ENCODE measurements around the gene PATJ.

PATJ gene

GRCh38 chr1:61973100-61973837 lies 231.0 kb downstream of the PATJ start:
- Mint-ChIP-seq H3K27ac (no peak overlapping the region), H3K9me3 (no peaks in the 10 kb centered on the region), H3K36me3 (ENCODE audit: low read depth) (no peaks in the 10 kb centered on the region), H3K27me3 (no peaks in the 10 kb centered on the region), H3K4me3 (no peak overlapping the region), H3K4me1 (ENCODE audit: low read depth) (no peaks in the 10 kb centered on the region)
- intact Hi-C loops (cut with micrococcal nuclease): no loop called here

GRCh38 chr1:61975638-61976037 lies 233.4 kb downstream of the PATJ start:
- intact Hi-C loops (cut with micrococcal nuclease): no loop called here
- Mint-ChIP-seq H3K27ac (no peak overlapping the region), H3K36me3 (ENCODE audit: low read depth) (no peaks in the 10 kb centered on the region), H3K4me1 (ENCODE audit: low read depth) (no peaks in the 10 kb centered on the region), H3K27me3 (no peaks in the 10 kb centered on the region), H3K4me3 (no peak overlapping the region), H3K9me3 (no peaks in the 10 kb centered on the region)

- Mint-ChIP-seq H3K36me3 (ENCODE audit: low read depth) (no peaks in the 10 kb centered on the region), H3K9me3 (no peaks in the 10 kb centered on the region), H3K27me3 (no peaks in the 10 kb centered on the region), H3K27ac (no peak overlapping the region), H3K4me1 (ENCODE audit: low read depth) (no peaks in the 10 kb centered on the region), H3K4me3 (no peak overlapping the region)
- intact Hi-C loops (cut with micrococcal nuclease): no loop called here
Observed at GRCh38 chr1:61976566-61976965, 234.3 kb downstream of the PATJ start.

GRCh38 chr1:61978796-61979195 lies 236.5 kb downstream of the PATJ start:
- no peaks in the 10 kb centered on the region for H3K27me3 Mint-ChIP-seq
- no peaks in the 10 kb centered on the region for H3K9me3 Mint-ChIP-seq
- intact Hi-C loops (cut with micrococcal nuclease): no loop called here
- no peak overlapping the region for H3K27ac Mint-ChIP-seq
- no peaks in the 10 kb centered on the region for H3K36me3 Mint-ChIP-seq (ENCODE audit: low read depth)
- no peak overlapping the region for H3K4me3 Mint-ChIP-seq
- no peaks in the 10 kb centered on the region for H3K4me1 Mint-ChIP-seq (ENCODE audit: low read depth)

- H3K27ac Mint-ChIP-seq: no peak overlapping the region
- no peaks in the 10 kb centered on the region for H3K27me3 Mint-ChIP-seq
- no peaks in the 10 kb centered on the region for H3K9me3 Mint-ChIP-seq
- H3K4me3 Mint-ChIP-seq: no peak overlapping the region
- intact Hi-C loops (cut with micrococcal nuclease): no loop called here
- no peaks in the 10 kb centered on the region for H3K36me3 Mint-ChIP-seq (ENCODE audit: low read depth)
- no peaks in the 10 kb centered on the region for H3K4me1 Mint-ChIP-seq (ENCODE audit: low read depth)
Observed at GRCh38 chr1:61979729-61980128, 237.4 kb downstream of the PATJ start.

- no peak overlapping the region for H3K4me3 Mint-ChIP-seq
- no peaks in the 10 kb centered on the region for H3K4me1 Mint-ChIP-seq (ENCODE audit: low read depth)
- intact Hi-C loops (cut with micrococcal nuclease): no loop called here
- H3K27ac Mint-ChIP-seq: no peak overlapping the region
- H3K27me3 Mint-ChIP-seq: no peaks in the 10 kb centered on the region
- H3K9me3 Mint-ChIP-seq: no peaks in the 10 kb centered on the region
- no peaks in the 10 kb centered on the region for H3K36me3 Mint-ChIP-seq (ENCODE audit: low read depth)
Observed at GRCh38 chr1:61980561-61980960, 238.3 kb downstream of the PATJ start.

GRCh38 chr1:61981870-61982660 lies 239.8 kb downstream of the PATJ start:
- H3K9me3 Mint-ChIP-seq: no peaks in the 10 kb centered on the region
- H3K36me3 Mint-ChIP-seq (ENCODE audit: low read depth): no peaks in the 10 kb centered on the region
- no peak overlapping the region for H3K27ac Mint-ChIP-seq
- no peaks in the 10 kb centered on the region for H3K27me3 Mint-ChIP-seq
- intact Hi-C loops (cut with micrococcal nuclease): no loop called here
- no peaks in the 10 kb centered on the region for H3K4me1 Mint-ChIP-seq (ENCODE audit: low read depth)
- H3K4me3 Mint-ChIP-seq: no peak overlapping the region

- intact Hi-C loops (cut with micrococcal nuclease): no loop called here
- no peak overlapping the region for H3K4me3 Mint-ChIP-seq
- H3K27ac Mint-ChIP-seq: no peak overlapping the region
- H3K4me1 Mint-ChIP-seq (ENCODE audit: low read depth): no peaks in the 10 kb centered on the region
- no peaks in the 10 kb centered on the region for H3K36me3 Mint-ChIP-seq (ENCODE audit: low read depth)
- no peaks in the 10 kb centered on the region for H3K9me3 Mint-ChIP-seq
- H3K27me3 Mint-ChIP-seq: no peaks in the 10 kb centered on the region
Observed at GRCh38 chr1:61983236-61983635, 241.0 kb downstream of the PATJ start.

GRCh38 chr1:61992257-61992656 lies 250.0 kb downstream of the PATJ start:
- no peaks in the 10 kb centered on the region for H3K4me1 Mint-ChIP-seq (ENCODE audit: low read depth)

GRCh38 chr1:61993331-61993961 lies 251.2 kb downstream of the PATJ start:
- H3K27me3 Mint-ChIP-seq: no peaks in the 10 kb centered on the region
- intact Hi-C loops (cut with micrococcal nuclease): no loop called here
- no peaks in the 10 kb centered on the region for H3K36me3 Mint-ChIP-seq (ENCODE audit: low read depth)
- no peak overlapping the region for H3K27ac Mint-ChIP-seq
- H3K4me3 Mint-ChIP-seq: no peak overlapping the region
- H3K4me1 Mint-ChIP-seq (ENCODE audit: low read depth): no peaks in the 10 kb centered on the region
- no peaks in the 10 kb centered on the region for H3K9me3 Mint-ChIP-seq

More at GRCh38 chr1:61992257-61992656, 250.0 kb downstream of the PATJ start:
- H3K4me3 Mint-ChIP-seq: no peak overlapping the region
- H3K36me3 Mint-ChIP-seq (ENCODE audit: low read depth): no peaks in the 10 kb centered on the region
- intact Hi-C loops (cut with micrococcal nuclease): no loop called here
- no peak overlapping the region for H3K27ac Mint-ChIP-seq
- no peaks in the 10 kb centered on the region for H3K27me3 Mint-ChIP-seq
- no peaks in the 10 kb centered on the region for H3K9me3 Mint-ChIP-seq

GRCh38 chr1:61995641-61996040 lies 253.4 kb downstream of the PATJ start:
- Mint-ChIP-seq H3K4me3 (no peak overlapping the region), H3K27me3 (no peaks in the 10 kb centered on the region), H3K36me3 (ENCODE audit: low read depth) (no peaks in the 10 kb centered on the region), H3K9me3 (no peaks in the 10 kb centered on the region), H3K4me1 (ENCODE audit: low read depth) (no peaks in the 10 kb centered on the region), H3K27ac (no peak overlapping the region)
- intact Hi-C loops (cut with micrococcal nuclease): no loop called here

GRCh38 chr1:61997123-61997522 lies 254.8 kb downstream of the PATJ start:
- no peaks in the 10 kb centered on the region for H3K9me3 Mint-ChIP-seq
- no peak overlapping the region for H3K4me3 Mint-ChIP-seq
- no peaks in the 10 kb centered on the region for H3K4me1 Mint-ChIP-seq (ENCODE audit: low read depth)
- no peak overlapping the region for H3K27ac Mint-ChIP-seq
- no peaks in the 10 kb centered on the region for H3K27me3 Mint-ChIP-seq
- H3K36me3 Mint-ChIP-seq (ENCODE audit: low read depth): no peaks in the 10 kb centered on the region
- intact Hi-C loops (cut with micrococcal nuclease): no loop called here

GRCh38 chr1:62003777-62004176 lies 261.5 kb downstream of the PATJ start:
- Mint-ChIP-seq H3K36me3 (ENCODE audit: low read depth) (no peaks in the 10 kb centered on the region), H3K4me3 (no peak overlapping the region), H3K9me3 (no peaks in the 10 kb centered on the region), H3K27me3 (no peaks in the 10 kb centered on the region), H3K27ac (no peak overlapping the region), H3K4me1 (ENCODE audit: low read depth) (no peaks in the 10 kb centered on the region)
- intact Hi-C loops (cut with micrococcal nuclease): no loop called here

GRCh38 chr1:62006690-62007089 lies 264.4 kb downstream of the PATJ start:
- Mint-ChIP-seq H3K4me3 (no peak overlapping the region), H3K36me3 (ENCODE audit: low read depth) (no peaks in the 10 kb centered on the region), H3K9me3 (no peaks in the 10 kb centered on the region), H3K27ac (no peak overlapping the region), H3K4me1 (ENCODE audit: low read depth) (no peaks in the 10 kb centered on the region), H3K27me3 (no peaks in the 10 kb centered on the region)
- intact Hi-C loops (cut with micrococcal nuclease): no loop called here
